ENCODE data around the gene SLC6A17.

SLC6A17 gene

DNA sequence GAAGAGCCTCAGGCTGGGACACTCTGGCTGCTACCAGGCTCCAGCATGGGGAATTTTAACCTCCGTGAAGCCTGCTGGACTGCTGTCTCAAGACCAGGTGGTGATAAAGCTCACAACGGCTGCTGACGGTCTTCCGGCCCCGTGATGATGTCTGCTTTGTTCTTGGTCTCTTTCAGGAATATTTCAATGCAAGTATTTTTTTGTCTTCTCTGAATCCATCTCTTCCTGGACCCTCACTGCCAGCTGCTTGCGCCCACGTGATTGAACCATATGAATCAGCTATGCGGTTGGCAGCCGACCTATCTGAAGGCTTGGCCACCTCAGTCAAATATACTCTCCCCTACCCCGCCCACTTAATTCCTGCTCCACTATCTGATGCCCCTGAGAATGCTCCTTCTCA lies 14.6 kb upstream of the SLC6A17 start:
- Histone ChIP-seq H3K27ac (ENCODE audit: low read length) (no peak overlapping the region), H3K4me1 (ENCODE audit: insufficient read depth, low read length) (peaks cover 4% of the 10 kb centered on the region; the same call in 1 of the 2 replicates), H3K36me3 (ENCODE audit: insufficient read depth, low read depth, low read length) (no peaks in the 10 kb centered on the region), H3K9me3 (ENCODE audit: insufficient read depth, low read depth, low read length) (no peaks in the 10 kb centered on the region), H3K27me3 (ENCODE audit: insufficient read depth, low read length) (peaks cover 11% of the 10 kb centered on the region), H3K4me3 (ENCODE audit: low read length) (no peak overlapping the region), H3K9ac (ENCODE audit: low read depth, low read length) (no peak overlapping the region)

DNA sequence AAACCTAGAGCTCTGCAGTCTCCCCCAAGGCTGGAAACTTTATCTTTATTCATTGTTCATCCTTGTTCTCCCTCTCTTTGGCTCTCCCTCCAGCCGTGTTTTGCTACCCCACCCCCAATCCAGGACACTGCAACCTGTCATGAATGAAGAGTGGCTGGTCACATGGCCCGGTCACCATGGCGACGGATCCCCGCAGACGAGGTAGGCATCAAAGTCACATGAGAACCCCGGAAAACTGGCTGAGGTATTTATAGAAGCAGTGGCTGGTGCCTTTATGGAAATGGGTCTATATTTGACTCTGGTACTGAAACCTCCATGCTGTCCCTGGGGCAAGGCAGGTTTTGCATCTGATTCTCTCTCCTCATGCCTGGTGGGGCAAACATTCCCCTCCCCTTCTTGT lies 13.4 kb upstream of the SLC6A17 start:
- H3K9ac ChIP-seq (ENCODE audit: low read depth, low read length): peak overlapping the region; percentile 28; the same call in 1 of the 2 replicates
- no peak overlapping the region for H3K27ac ChIP-seq (ENCODE audit: low read length)
- H3K9me3 ChIP-seq (ENCODE audit: insufficient read depth, low read depth, low read length): no peaks in the 10 kb centered on the region
- H3K27me3 ChIP-seq (ENCODE audit: insufficient read depth, low read length): peaks cover 4% of the 10 kb centered on the region; the same call in 1 of the 2 replicates
- H3K4me3 ChIP-seq (ENCODE audit: low read length): peak overlapping the region; percentile 51; the same call in 1 of the 2 replicates
- H3K4me1 ChIP-seq (ENCODE audit: insufficient read depth, low read length): peaks cover 4% of the 10 kb centered on the region; the same call in 1 of the 2 replicates
- no peaks in the 10 kb centered on the region for H3K36me3 ChIP-seq (ENCODE audit: insufficient read depth, low read depth, low read length)

DNA sequence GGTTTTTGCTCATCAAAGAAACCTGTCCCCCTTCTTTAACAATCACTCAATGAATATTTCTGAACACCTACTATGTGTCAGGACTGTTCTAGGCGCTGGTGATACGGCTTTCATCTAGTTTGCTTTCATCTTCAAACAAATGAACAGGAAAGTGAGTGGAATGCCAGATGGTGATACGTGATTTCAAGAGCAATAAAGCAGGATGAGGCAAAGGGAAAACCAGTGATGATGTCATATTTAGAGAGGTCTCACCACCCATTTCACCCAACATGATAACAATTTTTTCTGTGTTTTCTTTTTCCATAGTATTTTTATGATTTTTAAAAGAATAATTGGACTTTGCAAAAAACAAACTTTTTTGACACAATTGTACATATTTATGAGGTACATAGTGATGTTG lies 11.3 kb upstream of the SLC6A17 start:
- Histone ChIP-seq H3K9ac (ENCODE audit: low read depth, low read length) (no peak overlapping the region), H3K4me1 (ENCODE audit: insufficient read depth, low read length) (peaks cover 4% of the 10 kb centered on the region; the same call in 1 of the 2 replicates), H3K27ac (ENCODE audit: low read length) (no peak overlapping the region), H3K4me3 (ENCODE audit: low read length) (no peak overlapping the region), H3K36me3 (ENCODE audit: insufficient read depth, low read depth, low read length) (no peaks in the 10 kb centered on the region), H3K27me3 (ENCODE audit: insufficient read depth, low read length) (peaks cover 22% of the 10 kb centered on the region), H3K9me3 (ENCODE audit: insufficient read depth, low read depth, low read length) (no peaks in the 10 kb centered on the region)

DNA sequence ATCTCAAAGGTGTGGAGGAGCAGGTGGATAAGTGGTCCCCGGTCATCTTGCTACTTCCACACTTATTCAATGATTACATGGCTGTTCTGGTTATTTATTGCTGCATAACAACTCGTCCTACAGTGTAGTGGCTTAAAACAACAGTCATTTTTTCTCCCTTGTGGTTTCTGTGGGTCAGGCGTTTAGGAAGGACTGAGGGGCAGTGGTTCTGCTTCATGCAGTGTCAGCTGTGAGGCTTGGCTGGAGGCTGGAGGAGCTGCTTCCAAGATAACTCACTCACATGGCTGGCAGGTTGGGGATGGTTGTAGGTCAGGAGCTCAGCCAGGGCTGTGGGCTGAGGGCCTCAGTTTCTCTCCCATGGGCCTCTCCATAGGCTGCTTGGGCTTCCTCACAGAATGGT lies 5.9 kb upstream of the SLC6A17 start:
- Histone ChIP-seq H3K27ac (ENCODE audit: low read length) (no peak overlapping the region), H3K9me3 (ENCODE audit: insufficient read depth, low read depth, low read length) (no peaks in the 10 kb centered on the region), H3K36me3 (ENCODE audit: insufficient read depth, low read depth, low read length) (no peaks in the 10 kb centered on the region), H3K27me3 (ENCODE audit: insufficient read depth, low read length) (peaks cover 73% of the 10 kb centered on the region), H3K4me1 (ENCODE audit: insufficient read depth, low read length) (no peaks in the 10 kb centered on the region), H3K9ac (ENCODE audit: low read depth, low read length) (no peak overlapping the region), H3K4me3 (ENCODE audit: low read length) (no peak overlapping the region)

DNA sequence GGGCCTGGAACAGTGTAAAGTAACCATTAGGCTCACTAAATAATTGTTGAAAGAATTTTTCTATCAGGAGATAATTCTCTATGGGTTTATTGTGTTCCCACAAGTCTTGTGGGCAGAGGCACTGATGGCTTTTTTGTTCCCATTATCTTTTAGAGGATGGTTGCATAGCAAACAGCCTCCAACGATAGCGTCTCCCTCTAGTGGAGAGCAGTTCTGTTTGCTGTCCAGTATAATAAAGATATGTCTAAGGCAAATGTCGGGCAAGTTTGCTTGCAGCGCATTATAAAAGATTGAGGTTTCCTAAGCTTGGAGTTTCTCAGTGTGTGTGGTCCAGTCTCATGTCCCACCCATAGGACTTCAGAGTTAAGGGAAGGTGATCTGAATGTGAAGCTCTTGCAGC lies 1.3 kb upstream of the SLC6A17 start:
- no peaks in the 10 kb centered on the region for H3K9me3 ChIP-seq (ENCODE audit: insufficient read depth, low read depth, low read length)
- H3K9ac ChIP-seq (ENCODE audit: low read depth, low read length): no peak overlapping the region
- H3K27ac ChIP-seq (ENCODE audit: low read length): no peak overlapping the region
- H3K36me3 ChIP-seq (ENCODE audit: insufficient read depth, low read depth, low read length): no peaks in the 10 kb centered on the region
- H3K27me3 ChIP-seq (ENCODE audit: insufficient read depth, low read length): peaks cover 100% of the 10 kb centered on the region
- no peaks in the 10 kb centered on the region for H3K4me1 ChIP-seq (ENCODE audit: insufficient read depth, low read length)
- H3K4me3 ChIP-seq (ENCODE audit: low read length): no peak overlapping the region

DNA sequence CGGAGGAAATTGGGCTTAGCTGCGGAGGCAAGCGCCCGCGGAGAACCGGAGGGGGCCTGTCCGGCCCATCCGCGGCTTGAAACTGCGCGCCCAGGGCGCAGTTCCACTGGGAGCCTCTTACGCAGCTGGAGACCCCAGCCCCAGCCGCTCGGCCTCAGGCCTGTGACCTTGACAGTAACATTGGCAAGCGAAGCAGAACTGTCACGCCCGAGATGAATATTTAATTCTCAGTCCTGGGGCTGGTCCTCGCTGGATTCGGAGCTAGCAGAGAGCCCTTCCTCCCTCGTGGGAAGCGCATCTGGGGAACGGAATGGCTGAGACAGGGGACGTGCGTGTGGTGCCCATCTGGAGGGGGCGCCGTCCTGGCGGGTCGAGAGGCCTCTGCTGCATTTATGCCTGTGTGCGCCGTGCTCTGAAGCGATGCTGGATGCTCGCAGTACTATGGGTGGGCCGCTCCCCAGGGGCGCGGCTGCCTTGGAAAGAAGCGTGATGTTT lies 928 bp downstream of the SLC6A17 start:
- no peaks in the 10 kb centered on the region for H3K36me3 ChIP-seq (ENCODE audit: insufficient read depth, low read depth, low read length)
- H3K4me3 ChIP-seq (ENCODE audit: low read length): peak overlapping the region; percentile 59; the same call in 1 of the 2 replicates
- no peak overlapping the region for H3K9ac ChIP-seq (ENCODE audit: low read depth, low read length)
- peaks cover 99% of the 10 kb centered on the region for H3K27me3 ChIP-seq (ENCODE audit: insufficient read depth, low read length)
- no peaks in the 10 kb centered on the region for H3K9me3 ChIP-seq (ENCODE audit: insufficient read depth, low read depth, low read length)
- H3K4me1 ChIP-seq (ENCODE audit: insufficient read depth, low read length): no peaks in the 10 kb centered on the region
- H3K27ac ChIP-seq (ENCODE audit: low read length): no peak overlapping the region

DNA sequence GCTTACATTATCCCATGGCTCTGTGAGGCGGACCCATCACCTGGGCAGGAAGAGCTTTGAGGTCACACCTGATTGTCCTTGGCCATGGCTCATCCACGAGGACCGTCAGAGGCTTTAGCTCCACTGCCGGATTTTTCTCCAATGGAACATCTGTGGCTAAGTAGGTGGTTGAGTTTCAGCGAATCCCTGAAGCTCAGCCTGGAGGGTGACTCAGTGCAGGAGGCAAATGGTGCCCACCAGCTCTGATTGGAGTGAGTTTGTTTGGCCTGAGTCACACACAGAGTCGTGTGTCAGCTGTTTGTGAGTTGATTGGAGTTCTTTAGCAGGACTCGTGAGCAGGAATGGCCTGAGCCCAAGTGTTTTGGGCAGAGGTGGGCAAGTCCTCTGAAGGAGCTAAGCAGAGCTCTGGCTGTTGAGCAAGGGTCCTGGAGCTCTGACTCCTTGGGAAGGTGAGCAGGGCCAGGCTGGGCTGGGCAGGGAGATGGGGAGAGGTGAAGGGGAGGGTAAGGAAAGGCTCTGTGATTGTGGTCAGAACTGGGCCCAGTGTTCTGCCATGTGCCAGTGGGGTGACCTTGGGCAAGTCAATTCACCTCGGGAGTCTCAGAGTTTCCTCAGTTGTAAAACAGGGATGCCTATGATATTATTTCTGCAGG lies 2.0 kb downstream of the SLC6A17 start:
- Histone ChIP-seq H3K36me3 (ENCODE audit: insufficient read depth, low read depth, low read length) (no peaks in the 10 kb centered on the region), H3K27me3 (ENCODE audit: insufficient read depth, low read length) (peaks cover 90% of the 10 kb centered on the region)

DNA sequence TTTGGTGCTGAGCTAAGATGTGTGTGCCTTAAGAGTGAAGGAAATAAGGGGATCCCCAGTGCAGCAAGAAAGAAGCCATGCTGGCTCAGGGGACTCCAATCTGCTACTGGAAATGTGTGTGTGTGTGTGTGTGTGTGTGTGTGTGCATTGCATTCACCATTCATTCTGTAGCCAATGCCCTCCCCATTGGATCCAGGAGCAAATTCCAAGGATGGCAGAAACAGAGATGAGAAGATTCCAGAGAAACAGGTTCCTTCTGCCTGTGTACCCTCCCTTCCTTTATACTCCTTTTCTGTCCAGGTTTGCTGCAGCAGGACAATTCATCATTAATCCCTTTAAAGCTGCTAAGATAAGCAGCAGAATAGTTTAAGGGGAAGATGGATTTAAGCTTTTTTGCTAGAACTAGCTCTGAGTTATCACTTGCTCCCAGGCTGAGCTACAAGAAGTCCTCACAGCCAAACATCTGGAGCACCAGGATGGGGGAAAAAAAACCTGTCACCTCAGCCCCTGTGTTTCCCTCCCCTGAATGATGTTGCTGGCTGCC lies 3.2 kb downstream of the SLC6A17 start:
- Histone ChIP-seq H3K36me3 (ENCODE audit: insufficient read depth, low read depth, low read length) (no peaks in the 10 kb centered on the region), H3K4me3 (ENCODE audit: low read length) (no peak overlapping the region), H3K9ac (ENCODE audit: low read depth, low read length) (no peak overlapping the region), H3K9me3 (ENCODE audit: insufficient read depth, low read depth, low read length) (no peaks in the 10 kb centered on the region), H3K27me3 (ENCODE audit: insufficient read depth, low read length) (peaks cover 78% of the 10 kb centered on the region), H3K4me1 (ENCODE audit: insufficient read depth, low read length) (no peaks in the 10 kb centered on the region), H3K27ac (ENCODE audit: low read length) (no peak overlapping the region)

More for the DNA sequence above, 2.0 kb downstream of the SLC6A17 start:
- Histone ChIP-seq H3K4me1 (ENCODE audit: insufficient read depth, low read length) (no peaks in the 10 kb centered on the region), H3K9me3 (ENCODE audit: insufficient read depth, low read depth, low read length) (no peaks in the 10 kb centered on the region), H3K4me3 (ENCODE audit: low read length) (no peak overlapping the region), H3K9ac (ENCODE audit: low read depth, low read length) (no peak overlapping the region), H3K27ac (ENCODE audit: low read length) (no peak overlapping the region)

DNA sequence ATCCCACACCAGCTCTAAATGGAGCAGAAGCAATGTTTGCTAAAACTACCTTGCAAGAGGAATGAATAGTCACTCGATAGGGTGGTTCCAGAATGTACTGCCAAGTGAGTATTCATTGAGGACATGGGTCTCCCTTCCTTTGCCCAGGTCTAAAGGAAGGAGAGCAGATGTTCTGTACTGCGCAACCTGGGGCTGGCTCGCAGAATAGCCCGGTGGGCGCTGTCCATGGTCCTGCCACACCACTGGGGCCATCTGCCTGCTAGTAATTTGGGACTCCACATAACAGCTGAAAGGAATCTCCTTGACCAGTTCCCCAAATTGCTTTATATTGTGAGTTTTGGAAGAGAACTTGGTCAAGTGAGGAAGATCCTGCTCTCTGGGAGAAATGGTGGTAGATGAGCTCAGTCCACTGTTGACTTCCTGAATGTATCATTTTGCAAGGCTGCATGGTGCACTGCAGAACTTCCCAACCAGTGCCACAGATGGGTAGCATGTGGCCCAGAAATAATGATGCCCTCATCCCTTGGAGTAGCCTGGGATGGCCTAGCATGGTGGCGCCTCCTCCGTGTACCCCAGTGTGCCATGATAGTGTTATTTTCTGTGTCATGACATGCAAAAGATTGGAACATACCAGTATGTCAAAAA lies 5.7 kb downstream of the SLC6A17 start:
- Histone ChIP-seq H3K36me3 (ENCODE audit: insufficient read depth, low read depth, low read length) (no peaks in the 10 kb centered on the region), H3K4me3 (ENCODE audit: low read length) (no peak overlapping the region), H3K9ac (ENCODE audit: low read depth, low read length) (no peak overlapping the region), H3K9me3 (ENCODE audit: insufficient read depth, low read depth, low read length) (no peaks in the 10 kb centered on the region), H3K4me1 (ENCODE audit: insufficient read depth, low read length) (no peaks in the 10 kb centered on the region), H3K27me3 (ENCODE audit: insufficient read depth, low read length) (peaks cover 60% of the 10 kb centered on the region), H3K27ac (ENCODE audit: low read length) (no peak overlapping the region)

DNA sequence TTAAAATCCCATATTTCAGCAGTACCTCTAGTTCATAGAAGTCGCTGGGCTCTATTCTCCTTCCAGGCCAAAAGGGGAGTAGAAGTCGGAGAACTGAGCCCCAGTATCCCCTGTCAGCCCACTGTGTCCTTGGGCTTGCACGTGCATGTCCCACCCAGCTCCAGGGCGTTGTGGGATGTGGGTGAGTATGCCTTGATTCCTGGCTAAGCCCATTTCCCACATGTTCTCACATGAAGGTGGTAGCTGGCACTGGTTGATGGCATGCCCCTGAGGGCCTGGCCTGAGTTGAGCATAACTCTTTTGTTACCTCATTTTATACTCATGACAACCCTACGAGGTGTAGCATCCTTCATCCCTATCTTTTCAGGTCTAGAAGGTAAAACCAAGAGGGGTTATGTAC lies 8.0 kb downstream of the SLC6A17 start:
- Histone ChIP-seq H3K9ac (ENCODE audit: low read depth, low read length) (no peak overlapping the region), H3K27ac (ENCODE audit: low read length) (no peak overlapping the region), H3K4me3 (ENCODE audit: low read length) (no peak overlapping the region), H3K4me1 (ENCODE audit: insufficient read depth, low read length) (no peaks in the 10 kb centered on the region), H3K27me3 (ENCODE audit: insufficient read depth, low read length) (peaks cover 37% of the 10 kb centered on the region), H3K36me3 (ENCODE audit: insufficient read depth, low read depth, low read length) (no peaks in the 10 kb centered on the region), H3K9me3 (ENCODE audit: insufficient read depth, low read depth, low read length) (no peaks in the 10 kb centered on the region)

DNA sequence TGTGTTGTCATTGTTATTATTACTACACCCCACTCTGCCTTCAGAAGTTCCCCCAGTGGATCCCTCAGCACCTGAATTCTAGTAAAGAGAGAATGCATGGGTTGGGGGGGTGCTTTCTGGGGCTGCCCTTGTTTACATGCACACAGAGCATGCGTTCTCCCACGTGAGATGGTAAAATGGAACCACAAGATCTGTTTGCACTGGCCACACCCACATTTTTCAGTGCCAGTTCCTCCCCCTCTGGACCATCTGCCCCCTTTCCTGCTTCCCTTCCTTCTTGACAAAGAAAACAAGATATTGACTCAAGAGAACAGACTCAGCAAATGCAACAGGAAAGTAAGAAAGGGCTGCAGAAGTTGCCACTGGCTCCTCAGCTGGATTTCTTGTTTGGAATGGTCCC lies 8.9 kb downstream of the SLC6A17 start:
- Histone ChIP-seq H3K4me3 (ENCODE audit: low read length) (no peak overlapping the region), H3K27me3 (ENCODE audit: insufficient read depth, low read length) (peaks cover 28% of the 10 kb centered on the region), H3K36me3 (ENCODE audit: insufficient read depth, low read depth, low read length) (no peaks in the 10 kb centered on the region), H3K27ac (ENCODE audit: low read length) (no peak overlapping the region), H3K9ac (ENCODE audit: low read depth, low read length) (no peak overlapping the region), H3K9me3 (ENCODE audit: insufficient read depth, low read depth, low read length) (no peaks in the 10 kb centered on the region), H3K4me1 (ENCODE audit: insufficient read depth, low read length) (no peaks in the 10 kb centered on the region)
